ENCODE data around the gene C12orf76.

DNA sequence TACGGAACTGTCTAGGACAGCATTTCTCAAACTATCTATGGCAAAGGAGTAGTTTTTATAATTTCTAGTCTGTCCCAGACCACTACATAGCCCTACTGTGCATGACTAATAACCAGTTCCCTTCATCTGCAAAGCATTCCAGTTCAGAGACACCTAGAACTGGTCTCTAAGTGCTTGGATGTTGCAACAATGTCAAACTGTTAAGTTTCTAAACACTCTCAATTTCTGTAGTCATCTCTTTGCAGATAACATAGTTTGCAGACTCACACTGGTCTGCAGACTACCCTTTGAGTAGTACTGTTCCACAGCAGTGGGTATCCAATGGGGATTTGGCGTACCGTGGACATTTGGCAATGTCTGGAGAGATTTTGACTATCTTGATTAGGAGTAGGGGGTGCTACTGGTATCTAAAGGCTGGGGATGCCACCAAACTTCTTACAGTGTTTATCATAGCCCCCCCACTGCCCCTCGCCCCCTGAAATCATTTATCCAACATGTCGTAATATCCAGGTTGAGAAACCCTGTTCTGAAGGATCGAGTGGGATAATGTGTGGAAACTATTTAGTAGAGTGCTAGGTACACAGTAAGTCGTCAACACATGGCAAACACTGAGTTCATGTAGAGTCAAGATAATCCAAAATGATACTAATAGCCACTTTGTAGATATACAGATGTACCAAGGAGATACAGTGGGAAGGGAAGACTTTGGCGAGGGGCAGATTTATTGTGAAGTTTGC is 1.7 kb downstream of the C12orf76 start:
- TF ChIP-seq, protein P1, sequence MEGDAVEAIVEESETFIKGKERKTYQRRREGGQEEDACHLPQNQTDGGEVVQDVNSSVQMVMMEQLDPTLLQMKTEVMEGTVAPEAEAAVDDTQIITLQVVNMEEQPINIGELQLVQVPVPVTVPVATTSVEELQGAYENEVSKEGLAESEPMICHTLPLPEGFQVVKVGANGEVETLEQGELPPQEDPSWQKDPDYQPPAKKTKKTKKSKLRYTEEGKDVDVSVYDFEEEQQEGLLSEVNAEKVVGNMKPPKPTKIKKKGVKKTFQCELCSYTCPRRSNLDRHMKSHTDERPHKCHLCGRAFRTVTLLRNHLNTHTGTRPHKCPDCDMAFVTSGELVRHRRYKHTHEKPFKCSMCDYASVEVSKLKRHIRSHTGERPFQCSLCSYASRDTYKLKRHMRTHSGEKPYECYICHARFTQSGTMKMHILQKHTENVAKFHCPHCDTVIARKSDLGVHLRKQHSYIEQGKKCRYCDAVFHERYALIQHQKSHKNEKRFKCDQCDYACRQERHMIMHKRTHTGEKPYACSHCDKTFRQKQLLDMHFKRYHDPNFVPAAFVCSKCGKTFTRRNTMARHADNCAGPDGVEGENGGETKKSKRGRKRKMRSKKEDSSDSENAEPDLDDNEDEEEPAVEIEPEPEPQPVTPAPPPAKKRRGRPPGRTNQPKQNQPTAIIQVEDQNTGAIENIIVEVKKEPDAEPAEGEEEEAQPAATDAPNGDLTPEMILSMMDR (conservative IDR thresholded peaks at IDR 0.05; ENCODE audit: low read depth, low read length), result no peak
- TF ChIP-seq POLR2A (IDR thresholded peaks at IDR 0.05; ENCODE audit: low read depth, low read length) (no peak), RCOR1 (IDR thresholded peaks at IDR 0.05; ENCODE audit: insufficient replicate concordance, low read length) (no peak), RFX5 (IDR thresholded peaks at IDR 0.05; ENCODE audit: low read depth, low read length) (no peak), MXI1 (IDR thresholded peaks at IDR 0.05; ENCODE audit: borderline replicate concordance, low read depth, low read length) (no peak), FOS (IDR thresholded peaks at IDR 0.05; ENCODE audit: low read depth, low read length) (no peak), SMC3 (IDR thresholded peaks at IDR 0.05; ENCODE audit: low read depth, low read length) (no peak), BHLHE40 (IDR thresholded peaks at IDR 0.05; ENCODE audit: low read depth, low read length) (no peak), CEBPB (IDR thresholded peaks at IDR 0.05; ENCODE audit: low read depth, low read length) (peak; percentile 68; the same call in 1 of the 2 replicates), RAD21 (IDR thresholded peaks at IDR 0.05; ENCODE audit: low read length) (no peak)
- TF ChIP-seq, protein P2, sequence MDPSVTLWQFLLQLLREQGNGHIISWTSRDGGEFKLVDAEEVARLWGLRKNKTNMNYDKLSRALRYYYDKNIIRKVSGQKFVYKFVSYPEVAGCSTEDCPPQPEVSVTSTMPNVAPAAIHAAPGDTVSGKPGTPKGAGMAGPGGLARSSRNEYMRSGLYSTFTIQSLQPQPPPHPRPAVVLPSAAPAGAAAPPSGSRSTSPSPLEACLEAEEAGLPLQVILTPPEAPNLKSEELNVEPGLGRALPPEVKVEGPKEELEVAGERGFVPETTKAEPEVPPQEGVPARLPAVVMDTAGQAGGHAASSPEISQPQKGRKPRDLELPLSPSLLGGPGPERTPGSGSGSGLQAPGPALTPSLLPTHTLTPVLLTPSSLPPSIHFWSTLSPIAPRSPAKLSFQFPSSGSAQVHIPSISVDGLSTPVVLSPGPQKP (IDR thresholded peaks at IDR 0.05; ENCODE audit: borderline replicate concordance, low read depth, low read length), result no peak
